K562 (cell line): ENCODE data around the gene STIL. TPM values are rescaled to one million over a fixed set of nuclear protein-coding genes. Genes with fewer than 3 reads are reported as not detected.

Experiments
- ATAC-seq: fragments of 200-7000 bp; cut with Tn5 transposase; 3 replicates; pipeline ENCODE4 v1.9.1; 2020; ENCODE audit warnings: moderate library complexity
- BruUV-seq: library from RNA; stranded (reverse); fragments of 400-500 nt; replicated peaks from 2 replicates; lab custom pipeline; 2021; lab: Mats Ljungman, UMichigan
- CTCF ChIA-PET: fragments of 300-600 bp; formaldehyde crosslinking; extraction: SDS; loops from one replicate; lab custom pipeline; 2021; ENCODE audit warnings: low intra/inter-chr PET ratio; lab: Yijun Ruan, JAX
- POLR2A ChIA-PET: fragments of 300-600, 350-650 bp; sonication (Branson Sonifier 250); formaldehyde crosslinking; extraction: SDS; loops from one replicate; lab custom pipeline; 2021; ENCODE audit warnings: antibody characterized with exemption, inconsistent platforms; lab: Yijun Ruan, JAX
- DNase-seq, 4 experiments: peaks; one replicate each; pipeline versions ENCODE4 v3.0.0 to v3.0.0-alpha.2; 2011 to 2018; ENCODE audit warnings: low spot score in 3 of 4, mixed read lengths in 3 of 4; ENCODE audit errors: extremely low read depth in 1 of 4
- FAIRE-seq: peaks from 2 replicates; lab custom pipeline; 2011; peaks lifted over from hg19 to GRCh38; lab: Jason Lieb, UNC
- H2AFZ ChIP-seq: 2 replicates; pipeline ENCODE4 v1.6.0; 2011; ENCODE audit warnings: low read depth, low read length, control low read depth, inconsistent platforms
- H3K27ac ChIP-seq: fragments of 200-600 bp; 3 replicates; pipeline ENCODE4 v1.8.0; 2011; ENCODE audit warnings: low read depth, mild to moderate bottlenecking, control low read depth, inconsistent platforms, low read length, moderate library complexity, mixed read lengths; ENCODE audit errors: extremely low read depth
- H3K27me3 ChIP-seq, 2 experiments: fragments of 300-600 bp in 1 of 2; 2 replicates in 1 of 2; 3 replicates in 1 of 2; pipeline versions ENCODE4 v1.6.0 to v1.8.0; 2011; ENCODE audit warnings: inconsistent platforms in 2 of 2, low read length in 2 of 2, mild to moderate bottlenecking in 1 of 2, mixed read lengths in 1 of 2, moderate library complexity in 1 of 2; ENCODE audit not compliant: control insufficient read depth in 2 of 2, insufficient read depth in 2 of 2
- H3K36me3 ChIP-seq: fragments of 300-600 bp; 3 replicates; pipeline ENCODE4 v1.8.0; 2011; ENCODE audit warnings: mild to moderate bottlenecking, low read length, inconsistent platforms; ENCODE audit not compliant: control insufficient read depth, insufficient read depth
- H3K4me1 ChIP-seq, 2 experiments: fragments of 200-600 bp in 1 of 2; replicated peaks in 1 of 2; 2 replicates in 1 of 2; 3 replicates in 1 of 2; pipeline versions ENCODE4 v1.5.1 to v1.8.0; 2011; ENCODE audit warnings: inconsistent platforms in 2 of 2, low read length in 2 of 2, mild to moderate bottlenecking in 1 of 2, mixed read lengths in 1 of 2, moderate library complexity in 1 of 2; ENCODE audit not compliant: control insufficient read depth in 2 of 2, insufficient read depth in 2 of 2
- H3K4me2 ChIP-seq: 2 replicates; pipeline ENCODE4 v1.6.1; 2011; ENCODE audit warnings: low read length, control low read depth, inconsistent platforms, mixed read lengths; ENCODE audit not compliant: insufficient read depth
- H3K4me3 ChIP-seq: fragments of 200-600 bp; sonication (generic), shearing (Covaris generic); 2 replicates; pipeline ENCODE4 v1.5.1; 2016; ENCODE audit warnings: control low read depth, inconsistent platforms
- H3K79me2 ChIP-seq: fragments of 200-600 bp; 3 replicates; pipeline ENCODE4 v1.8.0; 2011; ENCODE audit warnings: low read length, inconsistent platforms; ENCODE audit not compliant: control insufficient read depth, insufficient read depth
- H3K9ac ChIP-seq, 2 experiments: 2 replicates each; pipeline versions ENCODE4 v1.6.0 to v1.6.1; 2011; ENCODE audit warnings: low read depth in 2 of 2, low read length in 2 of 2, control low read depth in 1 of 2, inconsistent platforms in 1 of 2, mild to moderate bottlenecking in 1 of 2, mixed read lengths in 1 of 2; ENCODE audit not compliant: insufficient read depth in 1 of 2
- H3K9me1 ChIP-seq: one replicate; pipeline ENCODE4 v1.6.0; 2011; ENCODE audit warnings: inconsistent platforms, mild to moderate bottlenecking, low read length, moderate library complexity; ENCODE audit not compliant: control insufficient read depth, insufficient read depth
- H3K9me3 ChIP-seq: replicated peaks from 2 replicates; pipeline ENCODE4 v1.5.1; 2011; ENCODE audit warnings: low read depth, low read length, inconsistent platforms; ENCODE audit not compliant: control insufficient read depth, insufficient read depth
- H4K20me1 ChIP-seq: replicated peaks from 2 replicates; pipeline ENCODE4 v1.6.1; 2011; ENCODE audit warnings: low read length, inconsistent platforms, mixed read lengths; ENCODE audit not compliant: control insufficient read depth, insufficient read depth
- BRD4 ChIP-seq: fragments of 200-600 bp; sonication (generic); IDR thresholded peaks from 2 replicates; pipeline ENCODE4 v1.6.1; 2017; ENCODE audit warnings: inconsistent platforms
- GABPA ChIP-seq: fragments of 200-800 bp; sonication (Bioruptor generic); conservative IDR thresholded peaks from 2 replicates; pipeline ENCODE4 v1.6.1; 2016; ENCODE audit warnings: low read depth, missing genetic modification characterization, missing compliant biosample characterization
- GTF2F1 ChIP-seq: IDR thresholded peaks from 2 replicates; pipeline ENCODE4 v1.6.1; 2011; ENCODE audit warnings: low read depth, low read length, improper control_type of control experiment
- POLR2G ChIP-seq: fragments of 200-400 bp; formaldehyde crosslinking; IDR thresholded peaks from 2 replicates; pipeline ENCODE4 v1.6.1; 2017; ENCODE audit warnings: low read depth, mild to moderate bottlenecking, antibody characterized with exemption, low read length, moderate library complexity
- RB1 ChIP-seq: fragments of 450-650 bp; IDR thresholded peaks from 2 replicates; pipeline ENCODE4 v1.6.1; 2017; ENCODE audit warnings: low read depth, mild to moderate bottlenecking
- ZNF79 ChIP-seq: fragments of 250-450 bp; sonication (Bioruptor Pico); IDR thresholded peaks from 2 replicates; pipeline ENCODE4 v1.4.0; 2020; ENCODE audit warnings: low read depth, mild to moderate bottlenecking, moderate library complexity
- WGBS: fragments of 100-300 bp; shearing (Covaris generic); methylation state at CpG from one replicate; pipeline ENCODE4 v1.1.6; 2016; ENCODE audit warnings: low coverage, mixed read lengths; ENCODE audit not compliant: insufficient coverage; ENCODE audit errors: missing lambda C conversion rate; 5-methylcytosine and 5-hydroxymethylcytosine counted together
- in situ Hi-C: fragments of 300-500 bp; cut with MboI; formaldehyde crosslinking; loops from 4 replicates; pipeline ENCODE4 v1.15.0; 2018; ENCODE audit warnings: inconsistent platforms, mixed read lengths
- intact Hi-C: fragments of 100-400 bp; cut with micrococcal nuclease; formaldehyde crosslinking; loops from 2 replicates; pipeline ENCODE4 v1.14.2; 2022
- polyA plus RNA-seq, 8 experiments: library from polyadenylated mRNA; depleted of rRNA in 4 of 8; stranded (reverse) in 5 of 8; unstranded in 3 of 8; fragments of >200 nt; fragmentation: Nextera tagmentation in 2 of 8; fragmentation: Illumina TruSeq in 1 of 8; extraction: Ambion mirVana in 2 of 8; extraction: Trizol in 1 of 8; gene quantifications; 2 replicates each; pipeline versions ENCODE4 v1.2.1 to v1.2.3, GENCODE V29; 2011 to 2014; ENCODE audit warnings: inconsistent platforms in 1 of 8, missing spikeins in 1 of 8
- total RNA-seq, 7 experiments: library from RNA; depleted of rRNA in 6 of 7; stranded (reverse); fragments of >200 nt in 6 of 7; fragmentation: Illumina TruSeq in 2 of 7; extraction: Trizol in 2 of 7; gene quantifications; 2 replicates each; pipeline versions ENCODE4 v1.2.1 to v1.2.3, GENCODE V29; 2011 to 2021; ENCODE audit warnings: low replicate concordance in 1 of 7

The STIL gene
- total and polyA plus RNA-seq, 9 of the 15 experiments (the other 6 are each of a cell fraction or from before 2014, with no cell fraction given) = 10.5 to 77.4 (median 39.6) TPM

DNA sequence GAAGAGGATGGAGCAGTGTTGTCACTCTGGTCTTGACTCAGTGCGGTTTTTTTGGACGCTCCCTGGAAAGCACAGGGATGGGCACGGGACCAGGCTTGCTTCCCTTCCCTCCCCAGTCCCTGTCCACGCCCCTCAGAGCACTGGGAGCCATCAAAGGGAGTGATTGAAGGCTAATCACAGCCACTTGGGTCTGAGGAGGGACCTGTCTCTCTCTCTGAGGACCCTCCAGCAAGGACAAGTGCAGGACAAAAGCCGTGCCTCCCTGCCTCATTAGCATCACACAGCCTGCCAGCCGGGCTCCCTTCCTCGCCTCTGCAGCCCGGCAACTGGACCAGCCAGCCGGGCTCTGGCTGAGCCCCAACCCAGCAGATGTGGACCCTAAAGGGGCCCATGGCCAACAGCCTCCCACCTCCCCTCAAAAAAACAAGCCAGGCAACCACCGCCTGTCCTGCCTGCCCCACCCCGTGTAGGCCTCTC lies 105.5 kb downstream of the STIL start:
- in situ Hi-C loops = no loop called here
- 74% methylated on average over 11 of the region's 11 CpGs for WGBS
- no TSS peak for BruUV-seq
- Histone ChIP-seq H3K27ac (no peak overlapping the region), H3K4me2 (no peak overlapping the region), H3K27me3 (no peaks in the 10 kb centered on the region), H3K36me3 (peaks cover 24% of the 10 kb centered on the region), H3K79me2 (peaks cover 4% of the 10 kb centered on the region; the same call in 1 of the 3 replicates), H3K9ac (peak overlapping the region in 1 of 2 experiments; percentile 3; a peak in 1 of 4 replicates), H3K4me1 (peaks cover 31 to 35% of the 10 kb centered on the region in 2 experiments), H3K9me3 (no peaks in the 10 kb centered on the region), H4K20me1 (no peaks in the 10 kb centered on the region), H2AFZ (no peak overlapping the region), H3K4me3 (no peak overlapping the region), H3K9me1 (peaks cover 5% of the 10 kb centered on the region)
- no peak for FAIRE-seq
- intact Hi-C loops = no loop called here
- no peak for ATAC-seq
- ChIA-PET CTCF (no interaction called here), POLR2A (interaction anchor here (0.8 kb wide), 1 partner anchor 13 kb away, joined by 3 read pairs; no protein-coding TSS in a partner anchor)
- DNase-seq = no peak
- TF ChIP-seq POLR2G (peak; percentile 46), RB1 (no peak)

DNA sequence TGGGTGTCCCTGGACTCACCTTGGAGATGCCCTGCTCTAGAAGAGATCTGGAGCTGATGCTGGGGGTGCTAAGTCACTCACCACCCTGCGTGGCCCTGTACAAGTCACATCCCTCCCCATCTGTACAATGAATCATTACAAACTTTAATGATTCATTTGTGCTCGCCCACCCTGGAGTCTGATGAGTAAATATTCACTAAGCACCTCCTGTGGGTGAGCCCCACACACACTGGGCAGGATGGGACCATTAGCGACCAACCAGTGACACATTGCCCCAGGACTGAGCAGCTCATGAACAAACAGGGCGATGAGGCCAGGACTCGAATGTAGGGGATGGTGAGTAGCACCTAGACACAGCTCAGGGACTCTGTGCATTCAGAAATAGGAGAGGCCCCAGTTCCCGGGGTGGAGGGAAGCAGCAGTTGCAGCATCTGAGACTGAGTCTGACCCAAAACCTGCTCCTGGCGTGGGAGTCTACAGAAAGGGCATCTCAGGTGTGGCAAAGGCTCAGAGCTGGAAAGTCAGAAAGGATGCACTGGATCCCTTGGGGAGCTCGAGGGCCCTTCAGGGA lies 106.1 kb downstream of the STIL start:
- no TSS peak for BruUV-seq
- Histone ChIP-seq H3K4me2 (no peak overlapping the region), H3K4me1 (peaks cover 26 to 30% of the 10 kb centered on the region in 2 experiments), H3K36me3 (peaks cover 24% of the 10 kb centered on the region), H3K9me1 (peaks cover 5% of the 10 kb centered on the region), H3K27me3 (no peaks in the 10 kb centered on the region), H2AFZ (no peak overlapping the region), H3K27ac (no peak overlapping the region), H4K20me1 (no peaks in the 10 kb centered on the region), H3K79me2 (peaks cover 3% of the 10 kb centered on the region; the same call in 1 of the 3 replicates), H3K4me3 (no peak overlapping the region), H3K9me3 (no peaks in the 10 kb centered on the region), H3K9ac (no peak overlapping the region; a peak in 1 of 4 replicates)
- FAIRE-seq (no peak), DNase-seq (no peak), ATAC-seq (no peak)
- in situ Hi-C loops (no loop called here), intact Hi-C loops (no loop called here)
- CTCF ChIA-PET = no interaction called here
- POLR2A ChIA-PET = interaction anchor here (0.8 to 1.0 kb wide), 3 partner anchors 9 to 21 kb away, joined by 3 read pairs; no protein-coding TSS in a partner anchor
- WGBS = 52% methylated on average over 8 of the region's 8 CpGs
- TF ChIP-seq BRD4 = no peak
- no peak for TF ChIP-seq GABPA (tag)
- TF ChIP-seq ZNF79 (CRISPR knock-in tag) = no peak
- TF ChIP-seq GTF2F1 = no peak
